GM21619 (cell line): Measurements from ENCODE around the gene RHBDD3.

Source experiments
- ATAC-seq: cut with Tn5 transposase; IDR thresholded peaks from one replicate; pipeline ENCODE4 v1.9.1; 2021; ENCODE audit not compliant: unreplicated experiment

RHBDD3 gene

GRCh38 chr22:29267858-29268510 is at the start of gene RHBDD3, which contains the start of gene EWSR1:
RHBDD3 (minus strand) TSS chr22:29267981; CDS start chr22:29265626, 2,355 bp downstream.
EWSR1 (plus strand) TSS chr22:29268268; CDS start chr22:29268337, 69 bp downstream.
- peak; percentile 72 for ATAC-seq

GRCh38 chr22:29316141-29316828 is 48.5 kb upstream of the RHBDD3 start:
- ATAC-seq: no peak

- ATAC-seq: no peak
Observed at GRCh38 chr22:29315286-29316140, 47.7 kb upstream of the RHBDD3 start, which contains the start of gene RASL10A. RASL10A (minus strand) TSS chr22:29315697; CDS start chr22:29315246, 451 bp downstream.

GRCh38 chr22:29314537-29315285 is 46.9 kb upstream of the RHBDD3 start:
- no peak for ATAC-seq

GRCh38 chr22:29313576-29314466 is 46.0 kb upstream of the RHBDD3 start:
- ATAC-seq: no peak

GRCh38 chr22:29313126-29313575 is 45.4 kb upstream of the RHBDD3 start:
- ATAC-seq: no peak

GRCh38 chr22:29312218-29313125 is 44.7 kb upstream of the RHBDD3 start:
- ATAC-seq: no peak

GRCh38 chr22:29311464-29312217 is 43.9 kb upstream of the RHBDD3 start:
- no peak for ATAC-seq

GRCh38 chr22:29310863-29311339 is 43.1 kb upstream of the RHBDD3 start:
- no peak for ATAC-seq

GRCh38 chr22:29310065-29310862 is 42.5 kb upstream of the RHBDD3 start:
- no peak for ATAC-seq

- no peak for ATAC-seq
Observed at GRCh38 chr22:29309332-29310064, 41.7 kb upstream of the RHBDD3 start.

- no peak for ATAC-seq
Observed at GRCh38 chr22:29308791-29309262, 41.0 kb upstream of the RHBDD3 start.

GRCh38 chr22:29308148-29308790 is 40.5 kb upstream of the RHBDD3 start:
- no peak for ATAC-seq

GRCh38 chr22:29307596-29308147 is 39.9 kb upstream of the RHBDD3 start:
- ATAC-seq: no peak

- ATAC-seq: no peak
Observed at GRCh38 chr22:29306835-29307595, 39.2 kb upstream of the RHBDD3 start.
